Chondrocyte (in vitro differentiated cells): ENCODE measurements around the gene ARID4B. TPM values are rescaled to one million over a fixed set of nuclear protein-coding genes. Genes with fewer than 3 reads are reported as not detected.

Experiments
- DNase-seq: peaks from one replicate; pipeline ENCODE4 v3.0.0; 2021; ENCODE audit warnings: mixed read lengths, low spot score
- H3K27ac Mint-ChIP-seq: one replicate; pipeline ENCODE4 v1.8.0; 2021; ENCODE audit warnings: mild to moderate bottlenecking, moderate library complexity, mixed read lengths; ENCODE audit not compliant: unreplicated experiment
- H3K27me3 Mint-ChIP-seq: 2 replicates; pipeline ENCODE4 v1.8.0; 2021; ENCODE audit warnings: low read depth, mixed read lengths
- H3K36me3 Mint-ChIP-seq: 2 replicates; pipeline ENCODE4 v1.8.0; 2021; ENCODE audit warnings: low read depth, mixed read lengths
- H3K4me1 Mint-ChIP-seq: 2 replicates; pipeline ENCODE4 v1.8.0; 2021; ENCODE audit warnings: low read depth, mild to moderate bottlenecking, mixed read lengths
- H3K4me3 Mint-ChIP-seq: one replicate; pipeline ENCODE4 v1.8.0; 2021; ENCODE audit warnings: mild to moderate bottlenecking, moderate library complexity, mixed read lengths; ENCODE audit not compliant: unreplicated experiment
- H3K9me3 Mint-ChIP-seq: 2 replicates; pipeline ENCODE4 v1.8.0; 2021; ENCODE audit warnings: low read depth, mixed read lengths
- total RNA-seq: library from RNA; stranded (reverse); gene quantifications from 3 replicates; pipeline ENCODE4 v1.2.1, GENCODE V29; 2021
- TF ChIP-seq, protein P1 (sequence below): fragments of 200-600 bp; sonication (generic); IDR thresholded peaks from 2 replicates; pipeline ENCODE4 v1.5.0; 2021; ENCODE audit warnings: antibody characterized with exemption, mild to moderate bottlenecking, moderate library complexity

ARID4B gene
- total RNA-seq, 1 donor from 2014 or later: 26.5 TPM

DNA sequence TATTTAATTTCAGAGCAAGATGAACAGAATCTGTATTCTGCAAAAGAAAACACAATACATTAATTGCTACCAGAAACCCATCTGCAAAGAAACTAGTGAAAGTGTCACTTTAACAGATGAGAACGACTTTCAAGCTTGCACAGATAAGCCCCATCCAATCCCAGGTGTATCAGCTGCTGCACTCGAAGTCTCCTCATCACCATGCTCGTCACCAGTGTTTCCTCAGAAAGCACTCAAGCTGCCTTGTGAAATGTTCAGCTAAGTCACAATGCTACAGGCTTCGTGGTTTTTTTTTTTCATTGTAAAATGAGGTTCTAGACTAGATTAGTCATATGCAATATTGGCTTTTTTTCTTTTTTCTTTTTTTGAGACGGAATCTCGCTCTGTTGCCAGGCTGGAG, 196.0 kb downstream of the ARID4B start:
- peaks cover 22% of the 10 kb centered on the region for H3K36me3 Mint-ChIP-seq
- no peak overlapping the region for H3K27ac Mint-ChIP-seq
- H3K27me3 Mint-ChIP-seq: no peaks in the 10 kb centered on the region
- peaks cover 14% of the 10 kb centered on the region for H3K4me1 Mint-ChIP-seq
- TF ChIP-seq, protein P1, sequence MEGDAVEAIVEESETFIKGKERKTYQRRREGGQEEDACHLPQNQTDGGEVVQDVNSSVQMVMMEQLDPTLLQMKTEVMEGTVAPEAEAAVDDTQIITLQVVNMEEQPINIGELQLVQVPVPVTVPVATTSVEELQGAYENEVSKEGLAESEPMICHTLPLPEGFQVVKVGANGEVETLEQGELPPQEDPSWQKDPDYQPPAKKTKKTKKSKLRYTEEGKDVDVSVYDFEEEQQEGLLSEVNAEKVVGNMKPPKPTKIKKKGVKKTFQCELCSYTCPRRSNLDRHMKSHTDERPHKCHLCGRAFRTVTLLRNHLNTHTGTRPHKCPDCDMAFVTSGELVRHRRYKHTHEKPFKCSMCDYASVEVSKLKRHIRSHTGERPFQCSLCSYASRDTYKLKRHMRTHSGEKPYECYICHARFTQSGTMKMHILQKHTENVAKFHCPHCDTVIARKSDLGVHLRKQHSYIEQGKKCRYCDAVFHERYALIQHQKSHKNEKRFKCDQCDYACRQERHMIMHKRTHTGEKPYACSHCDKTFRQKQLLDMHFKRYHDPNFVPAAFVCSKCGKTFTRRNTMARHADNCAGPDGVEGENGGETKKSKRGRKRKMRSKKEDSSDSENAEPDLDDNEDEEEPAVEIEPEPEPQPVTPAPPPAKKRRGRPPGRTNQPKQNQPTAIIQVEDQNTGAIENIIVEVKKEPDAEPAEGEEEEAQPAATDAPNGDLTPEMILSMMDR: no peak
- no peak for DNase-seq
- no peak overlapping the region for H3K4me3 Mint-ChIP-seq
- no peaks in the 10 kb centered on the region for H3K9me3 Mint-ChIP-seq

- Mint-ChIP-seq H3K4me1 (peaks cover 26% of the 10 kb centered on the region), H3K27ac (peak overlapping the region; percentile 2), H3K9me3 (no peaks in the 10 kb centered on the region), H3K27me3 (no peaks in the 10 kb centered on the region), H3K4me3 (no peak overlapping the region), H3K36me3 (peaks cover 15% of the 10 kb centered on the region)
- no peak for DNase-seq
- TF ChIP-seq, protein P1: no peak
Observed at GRCh38 chr1:235130766-235131270, 197.2 kb downstream of the ARID4B start.

- H3K4me3 Mint-ChIP-seq: peak overlapping the region; percentile 25
- peaks cover 27% of the 10 kb centered on the region for H3K4me1 Mint-ChIP-seq
- H3K27ac Mint-ChIP-seq: peak overlapping the region; percentile 98
- peaks cover 9% of the 10 kb centered on the region for H3K36me3 Mint-ChIP-seq
- TF ChIP-seq, protein P1: no peak
- H3K9me3 Mint-ChIP-seq: no peaks in the 10 kb centered on the region
- no peak for DNase-seq
- H3K27me3 Mint-ChIP-seq: no peaks in the 10 kb centered on the region
Observed at GRCh38 chr1:235129774-235130570, 198.0 kb downstream of the ARID4B start.

DNA sequence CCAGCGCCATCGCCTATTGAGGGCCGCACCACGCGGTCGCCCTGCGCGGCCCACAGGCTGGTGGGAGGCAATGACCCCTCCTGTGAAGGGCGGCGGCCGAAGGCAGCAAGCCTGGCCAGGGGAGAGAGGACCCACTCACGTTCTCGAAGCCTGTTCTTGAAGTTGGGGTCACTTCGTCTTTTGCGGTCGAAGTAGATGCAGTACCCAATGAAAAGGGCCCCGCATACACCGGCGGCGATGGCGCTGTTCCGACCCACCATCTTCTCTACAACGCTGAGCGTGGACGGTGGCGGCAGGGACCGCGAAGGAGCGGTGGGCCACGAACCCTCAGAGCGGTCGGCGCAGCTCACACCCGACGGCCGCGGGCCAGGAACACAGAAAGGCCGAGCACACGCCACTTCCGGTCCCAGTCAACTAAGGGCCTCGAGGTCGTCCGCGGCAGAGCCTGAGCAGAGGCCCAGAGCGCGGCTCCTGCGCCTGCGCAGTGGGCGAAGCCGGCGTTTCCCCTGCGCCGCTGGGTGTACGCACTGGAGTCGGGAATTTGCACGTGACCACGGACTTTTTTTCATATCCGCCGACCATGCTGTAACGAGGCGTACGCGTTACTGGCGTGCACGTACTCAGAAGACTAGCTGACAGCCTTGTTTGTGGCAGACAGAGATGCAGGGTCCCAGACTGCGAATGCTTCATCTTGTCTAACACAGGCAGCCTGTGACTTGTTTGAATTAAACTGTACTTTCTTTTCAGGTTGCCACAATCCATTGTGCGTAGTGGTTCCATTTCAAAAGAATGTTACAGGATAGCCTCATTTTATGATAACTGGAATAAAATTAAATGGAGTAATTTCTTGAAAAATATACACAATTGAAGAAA, 199.3 kb downstream of the ARID4B start, which contains the start of gene TOMM20:
TOMM20 (minus strand) TSS at position 382 of the 873 bp plus-strand sequence; CDS start at position 260, 122 bp downstream.
- Mint-ChIP-seq H3K36me3 (peaks cover 9% of the 10 kb centered on the region), H3K4me1 (peaks cover 31% of the 10 kb centered on the region), H3K27ac (peak within 1 kb of the TSS; percentile 98), H3K4me3 (peak within 1 kb of the TSS; percentile 98), H3K27me3 (no peaks in the 10 kb centered on the region), H3K9me3 (no peaks in the 10 kb centered on the region)
- peak; percentile 97 for DNase-seq
- TF ChIP-seq, protein P1: peak; percentile 49
